CD8-positive, alpha-beta memory T cell (primary cell): ENCODE data around the gene SDK1. TPM values are rescaled to one million over a fixed set of nuclear protein-coding genes. Genes with fewer than 3 reads are reported as not detected.

Source experiments
- CTCF ChIA-PET: fragments of 350-600 bp; sonication (Branson Sonifier 250); formaldehyde crosslinking; loops from one replicate; lab custom pipeline; 2021; ENCODE audit warnings: antibody characterized with exemption; lab: Charles Lee
- POLR2A ChIA-PET: fragments of 350-600 bp; sonication (Branson Sonifier 250); formaldehyde crosslinking; loops from one replicate; lab custom pipeline; 2021; ENCODE audit warnings: antibody characterized with exemption; lab: Charles Lee
- DNase-seq, 5 donors: peaks; one replicate each; pipeline versions ENCODE4 v3.0.0 to v3.0.0-alpha.2; 2020 to 2022; ENCODE audit warnings: mixed read lengths in 1 of 5
- H3K27ac ChIP-seq: one replicate; pipeline ENCODE4 v1.7.0; 2013; ENCODE audit warnings: low read depth, mild to moderate bottlenecking, low read length, moderate library complexity
- H3K27me3 ChIP-seq: 2 replicates; pipeline ENCODE4 v1.7.0; 2013; ENCODE audit warnings: low read length, mild to moderate bottlenecking; ENCODE audit not compliant: insufficient read depth, poor library complexity, severe bottlenecking
- H3K36me3 ChIP-seq: 2 replicates; pipeline ENCODE4 v1.7.0; 2013; ENCODE audit warnings: mild to moderate bottlenecking, low read length, moderate library complexity; ENCODE audit not compliant: insufficient read depth
- H3K4me1 ChIP-seq: 2 replicates; pipeline ENCODE4 v1.7.0; 2013; ENCODE audit warnings: mild to moderate bottlenecking, low read length, moderate library complexity; ENCODE audit not compliant: insufficient read depth
- H3K4me3 ChIP-seq: 2 replicates; pipeline ENCODE4 v1.7.0; 2013; ENCODE audit warnings: mild to moderate bottlenecking, low read length
- H3K9me3 ChIP-seq: 2 replicates; pipeline ENCODE4 v1.7.0; 2013; ENCODE audit warnings: mild to moderate bottlenecking, low read length
- H3K27ac Mint-ChIP-seq, 8 donors: one replicate each; pipeline ENCODE4 v1.8.0; 2020 to 2021; ENCODE audit warnings: mixed read lengths in 8 of 8, mild to moderate bottlenecking in 6 of 8, inconsistent platforms in 3 of 8, moderate library complexity in 3 of 8
- H3K27me3 Mint-ChIP-seq, 2 donors: one replicate each; pipeline ENCODE4 v1.8.0; 2020 to 2021; ENCODE audit warnings: mixed read lengths in 2 of 2, mild to moderate bottlenecking in 1 of 2, moderate library complexity in 1 of 2
- H3K36me3 Mint-ChIP-seq, 3 donors: one replicate each; pipeline ENCODE4 v1.8.0; 2020 to 2021; ENCODE audit warnings: mixed read lengths in 3 of 3, inconsistent platforms in 1 of 3, mild to moderate bottlenecking in 1 of 3
- H3K4me1 Mint-ChIP-seq, 3 donors: one replicate each; pipeline ENCODE4 v1.8.0; 2020 to 2021; ENCODE audit warnings: mixed read lengths in 3 of 3, inconsistent platforms in 1 of 3, mild to moderate bottlenecking in 1 of 3
- H3K4me3 Mint-ChIP-seq, 7 donors: one replicate each; pipeline ENCODE4 v1.8.0; 2020 to 2021; ENCODE audit warnings: mixed read lengths in 7 of 7, mild to moderate bottlenecking in 6 of 7, moderate library complexity in 4 of 7, inconsistent platforms in 2 of 7
- H3K9me3 Mint-ChIP-seq, 5 donors: one replicate each; pipeline ENCODE4 v1.8.0; 2020 to 2022; ENCODE audit warnings: mixed read lengths in 5 of 5, mild to moderate bottlenecking in 3 of 5, moderate library complexity in 2 of 5, inconsistent platforms in 1 of 5
- polyA plus RNA-seq: library from polyadenylated mRNA; unstranded; fragments of 300-500 nt; fragmentation: Illumina TruSeq; gene quantifications from one replicate; pipeline ENCODE4 v1.2.3, GENCODE V29; 2021
- total RNA-seq, 2 experiments: library from RNA; stranded (reverse); gene quantifications; one replicate each; pipeline ENCODE4 v1.2.3, GENCODE V29; 2021

SDK1 gene
- total and polyA plus RNA-seq, 3 experiments from 2014 or later = 0.04 TPM; not detected in 1

DNA sequence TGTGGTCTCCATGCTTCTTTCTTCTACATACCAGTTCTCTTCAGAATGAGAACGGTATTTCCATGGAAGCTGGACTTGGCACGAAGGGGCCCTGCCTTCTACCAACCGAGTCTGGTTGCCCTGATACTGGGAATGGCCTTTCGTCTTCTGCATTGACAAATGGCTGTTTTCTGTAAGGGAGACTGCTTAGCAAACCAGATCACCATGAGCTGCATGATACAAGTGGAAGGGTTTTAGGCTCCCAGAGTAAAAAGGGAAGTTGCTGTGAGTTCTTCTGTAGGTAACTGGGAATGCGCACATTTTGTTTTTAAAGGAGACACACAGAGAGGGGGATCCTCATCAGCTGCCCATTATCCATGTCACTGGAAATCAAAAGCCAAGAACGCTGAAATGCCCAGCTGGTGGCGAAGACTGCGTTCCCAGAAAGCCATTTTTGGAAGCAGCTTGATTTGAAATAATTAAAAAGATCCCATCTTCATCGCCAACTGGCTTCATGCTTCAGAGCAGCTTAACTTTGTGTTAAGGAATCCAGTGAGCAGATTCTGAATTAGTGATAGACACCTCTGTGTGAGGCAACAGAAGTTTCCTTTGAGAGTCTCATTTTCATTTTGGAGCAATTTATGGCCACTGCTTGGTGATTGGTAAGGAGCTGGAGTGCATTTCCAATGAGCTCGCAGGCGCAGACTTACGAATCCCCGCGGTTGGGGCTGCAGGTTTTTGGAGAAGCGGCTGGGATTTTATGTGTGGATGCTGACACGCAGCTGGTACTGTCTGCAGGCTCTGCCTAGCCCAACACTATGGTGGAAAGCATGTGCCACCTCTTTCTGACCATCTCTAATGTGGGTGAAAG is 708.4 kb downstream of the SDK1 start:
- POLR2A ChIA-PET = no interaction called here
- no peak for DNase-seq
- no peaks in the 10 kb centered on the region for H3K36me3 Mint-ChIP-seq
- Histone ChIP-seq H3K36me3 (no peaks in the 10 kb centered on the region), H3K4me3 (no peak overlapping the region), H3K4me1 (no peaks in the 10 kb centered on the region), H3K27me3 (no peaks in the 10 kb centered on the region), H3K27ac (no peak overlapping the region), H3K9me3 (no peaks in the 10 kb centered on the region)
- peak overlapping the region in 1 of 7 donors; percentile 3 for H3K4me3 Mint-ChIP-seq
- CTCF ChIA-PET = no interaction called here
- peaks cover 10 to 22% of the 10 kb centered on the region in 2 donors for H3K27me3 Mint-ChIP-seq
- H3K4me1 Mint-ChIP-seq = no peaks in the 10 kb centered on the region
- H3K9me3 Mint-ChIP-seq = peaks cover 0 to 2% (median 0%) of the 10 kb centered on the region in 5 donors
- no peak overlapping the region for H3K27ac Mint-ChIP-seq

DNA sequence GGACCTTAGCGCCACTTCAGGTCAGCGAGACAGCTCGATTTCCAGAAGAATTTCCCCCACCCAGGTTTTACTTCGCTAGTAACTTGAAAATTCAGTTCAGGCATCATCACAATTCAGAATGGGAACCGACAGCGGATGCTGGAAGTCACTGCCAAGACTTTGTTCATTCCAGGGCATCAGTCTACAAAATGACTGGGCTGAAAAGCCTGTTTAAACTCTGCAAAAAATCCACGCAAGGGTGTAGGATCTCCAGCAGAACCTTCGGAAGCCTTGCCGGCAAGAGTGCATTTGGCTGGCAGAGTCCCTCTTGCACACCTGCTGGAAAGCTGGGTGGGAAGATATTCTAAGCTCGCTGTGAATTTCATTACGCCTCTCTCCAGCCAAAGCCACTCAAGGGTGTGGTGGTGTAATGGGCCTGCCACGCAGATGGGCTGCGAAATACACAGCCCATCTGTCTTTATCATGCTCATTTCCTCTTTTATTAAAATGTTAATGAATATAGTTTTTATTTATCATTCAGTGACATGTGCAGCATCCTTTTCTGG is 709.1 kb downstream of the SDK1 start:
- H3K27ac Mint-ChIP-seq = no peak overlapping the region
- Histone ChIP-seq H3K4me3 (no peak overlapping the region), H3K27me3 (no peaks in the 10 kb centered on the region), H3K9me3 (no peaks in the 10 kb centered on the region), H3K36me3 (no peaks in the 10 kb centered on the region), H3K4me1 (no peaks in the 10 kb centered on the region), H3K27ac (no peak overlapping the region)
- H3K4me1 Mint-ChIP-seq = no peaks in the 10 kb centered on the region
- no peak overlapping the region for H3K4me3 Mint-ChIP-seq
- H3K27me3 Mint-ChIP-seq = peaks cover 8 to 22% of the 10 kb centered on the region in 2 donors
- peaks cover 0 to 2% (median 0%) of the 10 kb centered on the region in 5 donors for H3K9me3 Mint-ChIP-seq
- no peaks in the 10 kb centered on the region for H3K36me3 Mint-ChIP-seq
- ChIA-PET POLR2A (no interaction called here), CTCF (no interaction called here)
- no peak for DNase-seq

DNA sequence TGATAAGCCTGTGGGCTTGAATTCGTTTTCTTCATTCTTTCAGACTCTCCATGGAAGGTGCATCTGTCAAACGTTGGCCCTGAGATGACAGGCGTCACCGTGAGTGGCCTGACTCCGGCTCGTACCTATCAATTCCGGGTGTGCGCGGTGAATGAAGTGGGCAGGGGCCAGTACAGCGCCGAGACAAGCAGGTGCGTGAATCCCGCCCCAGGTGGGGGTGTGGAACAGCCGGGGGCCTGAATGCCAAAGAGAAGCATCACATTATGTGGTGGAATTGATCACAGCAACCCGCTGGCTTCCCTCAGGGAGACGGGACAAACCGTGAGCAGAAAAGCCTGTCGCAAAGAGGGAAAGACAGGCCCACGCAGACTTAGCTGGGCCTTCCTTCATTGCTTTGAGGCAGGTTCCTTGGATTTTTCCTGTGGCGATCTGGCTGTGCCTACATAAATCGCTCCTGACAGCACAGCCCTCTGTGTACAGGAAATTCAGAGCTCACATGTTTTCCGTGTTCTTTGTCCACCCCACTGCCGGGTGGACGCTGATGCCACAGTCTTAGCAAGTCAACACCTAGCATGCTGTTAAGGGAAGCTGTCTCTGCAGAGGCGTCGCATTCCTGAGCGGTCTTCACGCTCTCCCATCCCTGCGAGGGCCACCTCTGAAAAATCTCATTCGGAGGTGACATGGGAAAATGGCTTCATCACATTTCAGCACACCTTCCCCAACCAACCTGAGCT is 710.0 kb downstream of the SDK1 start:
- Histone ChIP-seq H3K9me3 (no peaks in the 10 kb centered on the region), H3K36me3 (no peaks in the 10 kb centered on the region), H3K4me3 (no peak overlapping the region), H3K27ac (no peak overlapping the region), H3K4me1 (no peaks in the 10 kb centered on the region), H3K27me3 (no peaks in the 10 kb centered on the region)
- Mint-ChIP-seq H3K4me3 (no peak overlapping the region), H3K27ac (peak overlapping the region in 1 of 8 donors; percentile 29), H3K9me3 (peaks cover 0 to 2% (median 0%) of the 10 kb centered on the region in 5 donors), H3K27me3 (peaks cover 8 to 21% of the 10 kb centered on the region in 2 donors), H3K36me3 (no peaks in the 10 kb centered on the region), H3K4me1 (no peaks in the 10 kb centered on the region)
- POLR2A ChIA-PET = no interaction called here
- CTCF ChIA-PET = no interaction called here
- no peak for DNase-seq

DNA sequence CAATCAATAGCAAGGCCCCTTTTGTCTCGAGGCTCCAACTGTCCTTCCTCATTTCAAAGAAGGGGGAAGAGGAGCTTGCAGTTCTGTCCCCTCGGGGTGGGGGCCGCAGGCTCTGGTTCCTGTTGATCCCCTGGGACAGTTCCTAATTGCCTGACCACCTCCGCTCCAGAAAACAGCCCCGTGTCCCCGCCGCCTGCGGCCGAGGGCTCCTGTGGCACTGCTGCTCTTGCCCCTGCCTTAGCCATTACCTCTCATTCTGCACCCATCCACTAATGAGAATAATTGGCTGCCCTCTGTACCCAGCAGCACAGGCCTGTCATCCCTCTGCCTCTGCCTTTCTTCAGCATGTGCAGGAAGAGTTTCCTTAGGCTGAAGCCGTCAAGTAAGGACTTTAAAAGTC is 712.7 kb downstream of the SDK1 start:
- no peak overlapping the region for H3K27ac Mint-ChIP-seq
- no peaks in the 10 kb centered on the region for H3K4me1 Mint-ChIP-seq
- CTCF ChIA-PET = no interaction called here
- no peaks in the 10 kb centered on the region for H3K36me3 Mint-ChIP-seq
- Histone ChIP-seq H3K36me3 (no peaks in the 10 kb centered on the region), H3K27me3 (no peaks in the 10 kb centered on the region), H3K27ac (no peak overlapping the region), H3K9me3 (no peaks in the 10 kb centered on the region), H3K4me1 (no peaks in the 10 kb centered on the region), H3K4me3 (no peak overlapping the region)
- H3K27me3 Mint-ChIP-seq = peaks cover 8 to 13% of the 10 kb centered on the region in 2 donors
- peaks cover 0 to 5% (median 3%) of the 10 kb centered on the region in 5 donors for H3K9me3 Mint-ChIP-seq
- no peak overlapping the region for H3K4me3 Mint-ChIP-seq
- DNase-seq = no peak
- POLR2A ChIA-PET = no interaction called here

DNA sequence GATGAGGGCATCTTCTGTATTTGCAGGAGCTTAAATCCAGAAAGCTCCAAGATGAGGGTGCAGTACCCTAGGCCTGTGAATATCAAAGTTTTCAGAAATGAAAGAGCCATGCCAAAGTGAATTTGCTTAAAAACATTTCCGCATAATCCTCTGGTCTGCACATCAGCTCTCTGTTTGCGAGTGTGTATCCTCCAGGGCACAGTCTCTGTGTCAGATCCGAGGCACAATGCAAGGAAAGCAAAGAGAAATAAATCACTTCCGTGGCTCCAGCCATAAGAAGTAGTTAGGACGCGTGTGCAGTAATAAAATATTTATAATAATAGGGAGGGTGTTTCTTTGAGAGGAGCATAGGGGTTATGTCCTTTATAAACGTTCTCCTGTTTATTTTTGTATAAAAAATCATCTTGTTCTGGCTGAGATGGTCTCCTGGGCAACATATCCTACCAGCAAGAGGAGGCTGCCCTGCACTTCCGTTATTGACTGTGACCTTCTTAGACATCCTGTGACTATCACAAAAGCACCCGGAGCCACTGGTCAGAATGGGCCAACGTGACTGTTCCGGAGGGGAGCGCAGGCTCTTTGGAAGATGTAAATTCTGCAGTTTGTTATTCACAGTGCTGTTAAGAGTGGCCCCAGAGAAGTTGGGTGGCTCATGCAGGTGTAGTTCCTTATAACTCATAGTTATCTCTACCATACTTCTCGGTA is 713.4 kb downstream of the SDK1 start:
- Histone ChIP-seq H3K27ac (no peak overlapping the region), H3K4me1 (no peaks in the 10 kb centered on the region), H3K9me3 (no peaks in the 10 kb centered on the region), H3K27me3 (no peaks in the 10 kb centered on the region), H3K36me3 (no peaks in the 10 kb centered on the region), H3K4me3 (no peak overlapping the region)
- Mint-ChIP-seq H3K4me1 (no peaks in the 10 kb centered on the region), H3K9me3 (peaks cover 0 to 7% (median 4%) of the 10 kb centered on the region in 5 donors), H3K4me3 (no peak overlapping the region), H3K27ac (no peak overlapping the region), H3K36me3 (no peaks in the 10 kb centered on the region), H3K27me3 (peaks cover 7 to 9% of the 10 kb centered on the region in 2 donors)
- CTCF ChIA-PET = no interaction called here
- no peak for DNase-seq
- POLR2A ChIA-PET = no interaction called here

DNA sequence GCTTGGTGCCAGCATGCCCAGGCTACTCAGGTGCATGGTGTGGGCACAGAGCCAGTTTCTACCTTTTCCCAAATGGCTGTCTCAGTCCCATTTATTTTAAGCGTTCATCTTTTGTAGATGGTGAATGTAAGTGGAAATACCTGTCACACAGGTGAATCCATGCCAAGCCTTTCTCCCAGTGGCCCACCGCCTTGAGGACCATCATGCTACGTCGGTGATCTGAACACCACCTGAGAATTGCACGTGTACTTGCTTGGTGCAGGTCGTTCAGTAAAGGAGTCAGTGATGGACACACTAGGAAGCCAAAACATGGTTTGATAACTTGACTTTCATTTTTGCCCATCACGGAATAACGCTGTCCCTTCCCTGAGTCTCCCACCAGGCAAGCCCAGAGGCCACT is 714.3 kb downstream of the SDK1 start:
- peaks cover 0 to 7% (median 4%) of the 10 kb centered on the region in 5 donors for H3K9me3 Mint-ChIP-seq
- Histone ChIP-seq H3K4me1 (no peaks in the 10 kb centered on the region), H3K27me3 (no peaks in the 10 kb centered on the region), H3K9me3 (no peaks in the 10 kb centered on the region), H3K4me3 (no peak overlapping the region), H3K27ac (no peak overlapping the region), H3K36me3 (no peaks in the 10 kb centered on the region)
- H3K27ac Mint-ChIP-seq = no peak overlapping the region
- H3K27me3 Mint-ChIP-seq = peaks cover 10 to 11% of the 10 kb centered on the region in 2 donors
- no peak overlapping the region for H3K4me3 Mint-ChIP-seq
- H3K4me1 Mint-ChIP-seq = no peaks in the 10 kb centered on the region
- DNase-seq = no peak
- CTCF ChIA-PET = no interaction called here
- H3K36me3 Mint-ChIP-seq = no peaks in the 10 kb centered on the region
- POLR2A ChIA-PET = no interaction called here

DNA sequence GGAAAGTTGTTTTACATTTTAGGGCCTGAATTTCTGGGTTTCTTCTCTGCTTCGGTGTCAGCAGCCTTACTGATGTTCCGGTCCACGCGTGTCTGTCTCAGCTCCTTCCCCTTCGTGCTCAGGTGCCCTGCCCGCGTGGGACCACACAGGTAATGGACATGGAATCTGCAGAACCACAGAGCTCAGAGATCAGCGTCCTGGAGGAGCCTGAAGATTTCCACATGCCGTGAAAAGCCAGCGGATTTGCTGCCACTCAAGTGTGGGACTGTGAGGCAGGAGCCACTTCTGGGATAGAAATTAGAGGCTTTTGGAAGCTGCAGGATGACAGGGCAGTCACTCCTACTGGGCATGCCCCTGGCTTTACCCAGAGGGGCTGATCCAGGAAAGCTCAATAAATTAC is 714.9 kb downstream of the SDK1 start:
- ChIA-PET CTCF (no interaction called here), POLR2A (no interaction called here)
- peaks cover 0 to 7% (median 4%) of the 10 kb centered on the region in 5 donors for H3K9me3 Mint-ChIP-seq

More for the DNA sequence above, 714.9 kb downstream of the SDK1 start:
- Mint-ChIP-seq H3K27ac (no peak overlapping the region), H3K4me3 (no peak overlapping the region), H3K27me3 (peaks cover 12 to 17% of the 10 kb centered on the region in 2 donors), H3K4me1 (no peaks in the 10 kb centered on the region), H3K36me3 (no peaks in the 10 kb centered on the region)
- H3K27me3 ChIP-seq = no peaks in the 10 kb centered on the region
- H3K27ac ChIP-seq = no peak overlapping the region
- H3K4me1 ChIP-seq = no peaks in the 10 kb centered on the region
- H3K36me3 ChIP-seq = no peaks in the 10 kb centered on the region
- H3K9me3 ChIP-seq = no peaks in the 10 kb centered on the region
- H3K4me3 ChIP-seq = no peak overlapping the region
- no peak for DNase-seq
